HG03354 (cell line): ENCODE measurements around the gene MTM1.

Source experiments
- ATAC-seq: cut with Tn5 transposase; IDR thresholded peaks from one replicate; pipeline ENCODE4 v1.9.1; 2021; ENCODE audit warnings: mild to moderate bottlenecking; ENCODE audit not compliant: unreplicated experiment, poor library complexity, severe bottlenecking

The MTM1 gene

DNA sequence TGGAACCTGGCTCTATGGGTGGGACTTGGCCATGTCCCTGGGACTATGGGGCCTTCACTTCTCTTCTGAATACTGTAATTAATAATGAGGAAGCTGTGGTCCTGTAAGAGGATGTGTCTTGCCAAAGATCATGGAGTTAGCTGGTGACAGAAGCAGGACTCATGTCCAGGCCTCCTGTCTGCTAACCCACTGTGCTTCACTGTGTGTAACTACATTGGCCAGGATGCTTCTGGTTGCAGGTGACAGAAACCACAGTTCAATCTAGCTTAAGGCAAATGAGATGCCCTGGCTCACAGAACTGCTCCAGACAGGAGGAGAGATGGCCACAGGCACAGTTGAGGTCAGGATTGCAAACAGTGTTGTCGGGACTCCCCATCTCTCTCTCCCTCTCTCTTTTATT lies 127.9 kb downstream of the MTM1 start:
- ATAC-seq, result no peak

DNA sequence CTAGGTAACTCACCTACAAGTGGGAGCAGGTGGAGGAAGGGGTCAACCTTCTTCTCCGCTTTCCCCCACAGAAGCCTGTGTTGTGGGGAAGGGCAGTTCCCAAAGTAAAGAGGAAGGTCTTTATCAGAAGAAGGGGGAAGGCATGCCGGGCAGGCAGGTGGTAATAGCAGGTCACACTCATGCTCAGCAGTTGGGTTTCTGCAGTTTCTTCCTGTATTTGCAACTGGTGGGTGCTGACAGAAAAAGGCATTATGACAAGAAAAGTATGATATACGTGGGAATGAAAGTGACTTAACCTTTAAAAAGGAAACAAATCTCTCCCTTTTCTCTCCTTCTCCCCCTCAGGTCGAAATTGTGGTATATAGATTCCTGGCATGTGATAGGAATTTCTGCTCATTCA lies 128.4 kb downstream of the MTM1 start:
- no peak for ATAC-seq

DNA sequence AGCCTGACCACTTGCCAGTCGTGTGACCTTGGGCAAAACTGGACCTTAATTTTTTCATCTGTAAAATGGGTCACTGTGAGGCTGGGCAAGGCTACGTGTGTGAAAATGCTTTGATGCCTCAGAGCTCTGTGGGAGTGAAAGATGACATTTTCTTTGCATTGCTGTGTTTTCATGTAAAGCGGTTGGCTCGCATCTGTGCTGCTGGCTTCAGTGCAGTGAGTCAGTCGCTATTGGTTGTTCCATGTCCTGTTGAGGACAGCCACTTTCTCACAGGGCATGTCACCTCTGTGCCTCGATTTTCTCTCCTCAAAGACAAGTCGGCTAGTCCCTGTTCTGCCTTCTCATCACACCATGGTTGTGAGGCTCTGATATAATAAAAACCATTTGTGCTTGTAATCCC lies 129.2 kb downstream of the MTM1 start:
- ATAC-seq, result no peak

DNA sequence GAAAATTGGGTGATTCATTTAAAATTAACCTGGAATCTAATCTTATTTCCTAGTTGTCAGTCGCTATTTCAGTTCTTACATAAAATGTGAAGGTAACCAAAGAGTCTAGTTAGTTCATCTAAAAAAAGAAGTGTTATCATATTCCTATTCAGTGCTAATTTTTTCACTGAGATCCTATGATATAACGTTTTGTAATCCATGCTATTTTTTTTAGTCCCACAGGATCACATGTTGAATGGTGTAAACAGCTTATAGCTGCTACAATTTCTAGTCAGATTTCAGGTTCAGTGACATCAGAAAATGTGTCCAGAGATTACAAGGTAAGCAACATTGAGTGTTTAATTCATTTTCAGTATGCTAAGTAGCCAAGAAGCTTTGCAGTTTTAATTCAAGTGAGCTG lies 130.6 kb downstream of the MTM1 start:
- ATAC-seq, result no peak

DNA sequence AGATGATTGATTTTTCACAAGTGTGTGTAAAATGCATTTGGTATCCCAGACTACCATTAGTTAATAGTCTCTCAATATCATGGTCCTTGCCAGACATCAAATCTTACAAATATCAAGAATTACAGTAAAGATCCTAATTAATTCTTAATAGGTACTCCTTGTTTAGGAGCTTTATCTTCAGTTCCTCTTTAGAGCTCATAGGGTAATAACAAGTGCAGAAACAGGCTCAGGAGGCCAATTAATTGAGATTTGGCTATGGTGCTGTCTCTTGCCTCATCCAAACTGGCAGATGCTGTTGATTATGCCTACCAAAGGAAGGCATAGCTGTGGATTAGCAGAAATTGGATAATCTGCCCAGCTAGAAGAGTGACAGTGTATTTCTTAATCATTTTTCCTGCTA lies 131.7 kb downstream of the MTM1 start:
- no peak for ATAC-seq

DNA sequence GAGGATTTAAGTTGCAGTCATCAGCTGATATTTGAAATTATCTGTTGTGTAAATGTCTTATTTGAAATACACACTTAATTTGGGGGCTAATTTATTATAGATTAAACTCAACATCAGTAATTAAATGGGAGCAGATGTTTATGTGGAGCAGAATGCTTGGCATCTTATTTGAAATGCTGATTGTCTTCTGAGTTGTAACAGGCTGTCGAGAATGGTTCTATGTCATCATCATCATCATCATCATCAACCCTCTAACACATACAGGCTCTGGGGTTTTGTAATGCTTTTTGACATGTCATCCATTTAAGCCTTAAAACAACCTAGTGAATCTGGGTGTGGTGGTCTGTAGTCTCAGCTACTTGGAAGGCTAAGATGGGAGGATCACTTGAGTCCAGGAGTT lies 133.0 kb downstream of the MTM1 start:
- no peak for ATAC-seq

DNA sequence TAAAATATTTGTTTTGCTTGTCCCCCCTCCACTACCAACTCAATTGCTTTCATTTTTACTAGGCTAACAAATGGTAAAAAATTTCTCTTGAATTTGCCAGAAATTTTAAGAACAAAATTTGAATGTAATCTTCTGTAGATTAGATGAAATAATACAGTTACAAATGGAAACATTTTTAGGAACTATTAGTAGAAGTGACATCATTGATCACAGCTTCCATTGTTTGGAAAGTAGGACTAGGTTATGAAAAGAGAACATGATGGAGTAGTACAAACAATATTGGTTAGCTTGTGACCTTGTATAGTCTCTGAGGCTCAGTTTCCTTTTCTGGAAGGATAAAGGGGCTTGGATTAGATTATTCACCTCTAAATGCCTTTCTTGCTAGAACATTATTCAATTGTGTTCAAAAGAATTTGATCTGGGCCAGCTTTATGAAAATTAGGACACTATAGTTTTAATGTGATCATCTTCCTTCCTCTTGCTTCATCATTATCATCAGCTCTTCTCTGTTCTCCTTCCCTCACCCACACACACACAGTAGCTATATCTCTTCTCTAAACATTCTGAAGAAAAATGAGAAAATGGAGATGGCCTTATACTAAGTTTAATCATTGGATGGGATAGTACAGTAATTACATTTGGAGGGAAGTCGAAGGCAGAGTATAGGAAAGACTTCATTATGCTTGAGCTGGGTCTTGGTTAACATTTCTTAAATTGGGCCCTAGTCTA lies 134.7 kb downstream of the MTM1 start:
- ATAC-seq, result no peak

DNA sequence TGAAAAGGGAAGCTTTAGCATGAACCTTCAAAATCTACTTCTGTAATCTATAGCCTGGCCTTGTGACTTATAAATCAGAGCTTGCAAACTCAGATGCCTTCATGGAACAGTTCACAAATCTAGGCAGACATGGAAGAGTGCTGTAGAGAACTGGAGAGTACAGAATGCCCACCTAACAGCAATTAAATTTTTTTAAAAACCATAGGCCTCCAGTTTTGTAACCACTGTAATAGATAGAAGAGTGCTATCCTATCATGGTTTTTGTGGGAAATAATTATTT lies 135.2 kb downstream of the MTM1 start:
- ATAC-seq, result no peak

DNA sequence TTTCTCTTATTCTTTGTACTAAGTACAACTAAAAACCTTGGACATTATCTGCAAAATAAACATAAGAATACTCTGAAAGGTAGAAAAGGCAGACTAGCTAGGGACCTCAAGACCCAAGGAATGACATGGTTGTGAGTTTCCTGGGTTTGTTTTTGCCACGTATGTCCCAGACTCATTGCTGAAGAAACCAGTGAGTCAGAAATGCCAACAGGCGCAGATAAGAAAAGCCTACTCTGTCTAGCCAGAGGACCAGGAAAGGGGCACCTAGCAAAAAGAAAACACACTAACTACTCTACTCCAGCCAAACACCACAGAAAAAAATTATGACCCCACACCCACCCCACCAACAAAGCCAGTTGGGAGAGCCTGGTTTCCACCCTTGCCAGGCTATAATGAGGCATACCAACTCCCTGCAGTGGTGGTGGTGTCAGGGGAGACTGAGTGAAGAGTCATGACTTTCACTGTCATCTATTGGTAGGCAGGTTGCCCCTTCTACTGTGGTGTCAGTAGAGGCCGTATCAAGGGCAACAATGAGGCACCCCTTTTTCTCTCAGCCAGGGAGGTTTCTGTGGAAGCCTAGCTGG lies 135.7 kb downstream of the MTM1 start:
- ATAC-seq, result no peak

DNA sequence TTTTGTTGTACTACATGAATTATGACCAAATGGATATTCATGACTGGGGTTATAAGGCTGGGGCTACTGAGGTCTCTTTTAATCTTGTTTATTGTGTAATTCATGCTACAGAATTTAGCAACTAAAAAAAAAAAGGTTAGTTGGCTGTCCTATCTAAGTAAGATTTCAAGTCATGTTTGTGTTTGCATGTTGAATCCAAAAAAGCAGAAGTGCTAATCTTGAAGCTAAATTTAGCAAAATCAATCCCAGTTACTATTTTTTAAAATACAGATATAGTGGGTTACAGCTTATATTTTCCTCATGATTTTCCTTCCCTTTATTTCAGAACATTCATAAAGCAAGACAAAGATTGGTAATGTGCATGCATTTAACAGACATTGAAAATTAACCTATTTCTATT lies 144.2 kb downstream of the MTM1 start:
- ATAC-seq, result no peak

DNA sequence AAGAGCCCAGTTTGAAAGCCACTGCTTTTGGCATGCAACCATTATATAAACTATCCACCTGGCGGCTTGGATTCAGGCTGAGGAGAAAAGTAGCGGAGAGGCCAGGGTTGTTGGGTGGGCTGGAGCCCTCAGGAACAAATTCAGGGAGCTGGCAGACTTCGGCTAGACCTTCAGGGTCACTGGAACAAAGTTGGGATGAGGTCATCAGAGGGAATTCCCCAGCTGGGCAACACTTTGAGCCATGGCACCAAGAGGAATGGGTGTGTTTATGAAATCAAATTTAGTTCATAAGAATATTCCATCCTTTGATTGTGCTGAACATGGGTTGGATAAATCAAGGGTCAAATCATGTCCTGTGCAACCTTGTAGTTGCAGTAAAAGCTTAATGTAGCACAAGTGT lies 146.8 kb downstream of the MTM1 start:
- no peak for ATAC-seq

DNA sequence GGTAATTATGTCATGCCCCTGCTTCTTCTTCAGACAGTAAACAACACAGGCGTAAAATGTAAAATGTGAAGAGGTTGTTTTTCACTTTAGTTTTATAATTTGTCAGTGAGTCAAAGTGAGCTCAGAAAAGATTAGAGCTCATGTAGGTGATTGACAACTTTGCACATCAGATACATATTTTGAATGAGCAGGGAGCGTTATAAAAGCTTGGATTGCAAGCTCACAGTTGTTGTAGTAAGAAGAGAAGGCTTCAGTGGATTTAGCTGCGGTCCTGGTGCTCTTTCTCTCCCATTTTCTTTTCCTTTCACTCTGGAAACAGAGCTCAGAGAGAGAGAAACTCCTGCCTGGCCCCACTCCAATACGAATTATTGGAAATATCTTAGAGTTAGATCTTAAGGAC lies 151.2 kb downstream of the MTM1 start:
- no peak for ATAC-seq
